Esophagus muscularis mucosa (tissue), 3 donors: ENCODE results near the gene DOCK8.

Experiments
- CTCF ChIP-seq, 3 experiments: fragments of 200-600 bp in 2 of 3; fragments of 450-650 bp in 1 of 3; sonication (generic) in 2 of 3; IDR thresholded peaks; one replicate each; pipeline ENCODE4 v1.5.1; 2017 to 2019; ENCODE audit warnings: antibody characterized with exemption in 3 of 3, mild to moderate bottlenecking in 2 of 3, moderate library complexity in 1 of 3
- POLR2A ChIP-seq: fragments of 450-650 bp; IDR thresholded peaks from one replicate; pipeline ENCODE4 v1.6.1; 2017; ENCODE audit warnings: antibody characterized with exemption, moderate library complexity, mild to moderate bottlenecking, low read depth

- TF ChIP-seq POLR2A = no peak
- no peak for TF ChIP-seq CTCF (IDR thresholded peaks at IDR 0.05)
These were observed 205.0 kb downstream of the DOCK8 start for GRCh38 chr9:419571-420171.
